Breast epithelium (tissue), 3 donors: ENCODE results near the gene RBP5.

ENCODE experiments used
- POLR2A ChIP-seq: fragments of 450-650 bp; IDR thresholded peaks from one replicate; pipeline ENCODE4 v1.6.1; 2016; ENCODE audit warnings: antibody characterized with exemption, mild to moderate bottlenecking, moderate library complexity
- POLR2AphosphoS5 ChIP-seq, 3 donors: sonication (generic); formaldehyde crosslinking; IDR thresholded peaks; one replicate each; pipeline ENCODE4 v1.6.1; 2017; ENCODE audit warnings: antibody characterized with exemption in 3 of 3
- TF ChIP-seq, protein P1 (sequence below), 3 donors: fragments of 450-650 bp; IDR thresholded peaks; one replicate each; pipeline ENCODE4 v1.5.1; 2016 to 2017; ENCODE audit warnings: antibody characterized with exemption in 3 of 3, mild to moderate bottlenecking in 3 of 3, moderate library complexity in 3 of 3

DNA sequence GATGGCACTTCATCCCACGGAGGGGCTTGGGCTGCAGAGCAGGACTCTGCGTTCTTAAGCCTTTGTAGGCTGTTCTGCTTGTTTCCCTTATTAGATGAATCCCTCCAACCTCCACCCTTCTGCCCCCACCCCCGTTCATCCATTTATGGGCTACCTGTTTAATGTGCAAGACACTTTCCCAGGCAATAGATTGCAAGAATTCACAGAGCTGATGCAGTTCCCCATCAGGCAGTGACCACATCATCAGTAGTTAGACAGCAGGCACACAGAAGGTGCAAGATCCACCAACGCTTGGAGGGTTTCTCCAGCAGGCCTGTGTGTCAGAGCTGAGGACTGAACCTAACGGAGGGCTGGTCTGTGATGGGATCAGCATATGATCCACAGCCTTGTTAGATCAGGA lies 35.2 kb downstream of the RBP5 start:
- TF ChIP-seq, protein P1, sequence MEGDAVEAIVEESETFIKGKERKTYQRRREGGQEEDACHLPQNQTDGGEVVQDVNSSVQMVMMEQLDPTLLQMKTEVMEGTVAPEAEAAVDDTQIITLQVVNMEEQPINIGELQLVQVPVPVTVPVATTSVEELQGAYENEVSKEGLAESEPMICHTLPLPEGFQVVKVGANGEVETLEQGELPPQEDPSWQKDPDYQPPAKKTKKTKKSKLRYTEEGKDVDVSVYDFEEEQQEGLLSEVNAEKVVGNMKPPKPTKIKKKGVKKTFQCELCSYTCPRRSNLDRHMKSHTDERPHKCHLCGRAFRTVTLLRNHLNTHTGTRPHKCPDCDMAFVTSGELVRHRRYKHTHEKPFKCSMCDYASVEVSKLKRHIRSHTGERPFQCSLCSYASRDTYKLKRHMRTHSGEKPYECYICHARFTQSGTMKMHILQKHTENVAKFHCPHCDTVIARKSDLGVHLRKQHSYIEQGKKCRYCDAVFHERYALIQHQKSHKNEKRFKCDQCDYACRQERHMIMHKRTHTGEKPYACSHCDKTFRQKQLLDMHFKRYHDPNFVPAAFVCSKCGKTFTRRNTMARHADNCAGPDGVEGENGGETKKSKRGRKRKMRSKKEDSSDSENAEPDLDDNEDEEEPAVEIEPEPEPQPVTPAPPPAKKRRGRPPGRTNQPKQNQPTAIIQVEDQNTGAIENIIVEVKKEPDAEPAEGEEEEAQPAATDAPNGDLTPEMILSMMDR (IDR thresholded peaks at IDR 0.05), result no peak
- TF ChIP-seq POLR2AphosphoS5 (IDR thresholded peaks at IDR 0.05) (no peak), POLR2A (no peak)
